Keratinocyte (primary cell): ENCODE data around the gene KCNG2.

Experiments
- EZH2 ChIP-seq: IDR thresholded peaks from one replicate; pipeline ENCODE4 v1.6.1; 2012; ENCODE audit warnings: inconsistent platforms, mild to moderate bottlenecking, low read length, moderate library complexity
- TF ChIP-seq, protein P1 (sequence below), 3 experiments: IDR thresholded peaks in 1 of 3; conservative IDR thresholded peaks in 1 of 3; optimal IDR thresholded peaks in 1 of 3; 2 replicates in 2 of 3; 3 replicates in 1 of 3; pipeline versions ENCODE3 to v1.5.1; 2011; ENCODE audit warnings: low read length in 3 of 3, mild to moderate bottlenecking in 3 of 3, moderate library complexity in 2 of 3, control low read depth in 1 of 3, inconsistent platforms in 1 of 3; ENCODE audit not compliant: insufficient read depth in 2 of 3; ENCODE audit errors: extremely low read depth in 1 of 3

DNA sequence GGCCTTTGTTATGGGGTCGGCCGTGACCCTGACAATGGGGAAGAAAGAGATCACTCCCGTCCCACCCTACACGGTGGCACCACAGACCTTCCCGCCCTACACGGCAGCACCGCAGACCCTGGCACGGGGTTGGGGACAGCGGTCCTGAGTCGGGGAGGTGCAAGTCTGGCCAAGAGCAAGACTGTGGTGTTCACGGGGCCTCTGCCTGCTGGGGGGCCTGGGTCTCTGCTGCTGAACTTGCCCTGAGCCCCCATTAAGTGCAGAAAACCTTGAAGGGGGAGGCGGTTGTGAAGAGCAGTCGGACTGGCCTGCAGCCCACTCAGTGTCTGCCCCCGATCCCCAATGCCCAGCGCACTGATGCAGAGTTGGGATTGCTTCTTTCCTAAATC lies 77.8 kb downstream of the KCNG2 start:
- TF ChIP-seq, protein P1, sequence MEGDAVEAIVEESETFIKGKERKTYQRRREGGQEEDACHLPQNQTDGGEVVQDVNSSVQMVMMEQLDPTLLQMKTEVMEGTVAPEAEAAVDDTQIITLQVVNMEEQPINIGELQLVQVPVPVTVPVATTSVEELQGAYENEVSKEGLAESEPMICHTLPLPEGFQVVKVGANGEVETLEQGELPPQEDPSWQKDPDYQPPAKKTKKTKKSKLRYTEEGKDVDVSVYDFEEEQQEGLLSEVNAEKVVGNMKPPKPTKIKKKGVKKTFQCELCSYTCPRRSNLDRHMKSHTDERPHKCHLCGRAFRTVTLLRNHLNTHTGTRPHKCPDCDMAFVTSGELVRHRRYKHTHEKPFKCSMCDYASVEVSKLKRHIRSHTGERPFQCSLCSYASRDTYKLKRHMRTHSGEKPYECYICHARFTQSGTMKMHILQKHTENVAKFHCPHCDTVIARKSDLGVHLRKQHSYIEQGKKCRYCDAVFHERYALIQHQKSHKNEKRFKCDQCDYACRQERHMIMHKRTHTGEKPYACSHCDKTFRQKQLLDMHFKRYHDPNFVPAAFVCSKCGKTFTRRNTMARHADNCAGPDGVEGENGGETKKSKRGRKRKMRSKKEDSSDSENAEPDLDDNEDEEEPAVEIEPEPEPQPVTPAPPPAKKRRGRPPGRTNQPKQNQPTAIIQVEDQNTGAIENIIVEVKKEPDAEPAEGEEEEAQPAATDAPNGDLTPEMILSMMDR (optimal IDR thresholded peaks at IDR 0.05 in 1 of 3, IDR thresholded peaks at IDR 0.05 in 1 of 3, conservative IDR thresholded peaks at IDR 0.05 in 1 of 3; ENCODE audit: extremely low read depth in 1 of 3, insufficient read depth in 2 of 3, low read length in 3 of 3) = no peak
- no peak for TF ChIP-seq EZH2
